ENCODE measurements around the gene TAOK3. TPM values are rescaled to one million over a fixed set of nuclear protein-coding genes. Genes with fewer than 3 reads are reported as not detected.

TAOK3 gene
- total and polyA plus RNA-seq, 9 of the 15 experiments (the other 6 are each of a cell fraction or from before 2014, with no cell fraction given), result 24.3 to 83.5 (median 47.1) TPM

DNA sequence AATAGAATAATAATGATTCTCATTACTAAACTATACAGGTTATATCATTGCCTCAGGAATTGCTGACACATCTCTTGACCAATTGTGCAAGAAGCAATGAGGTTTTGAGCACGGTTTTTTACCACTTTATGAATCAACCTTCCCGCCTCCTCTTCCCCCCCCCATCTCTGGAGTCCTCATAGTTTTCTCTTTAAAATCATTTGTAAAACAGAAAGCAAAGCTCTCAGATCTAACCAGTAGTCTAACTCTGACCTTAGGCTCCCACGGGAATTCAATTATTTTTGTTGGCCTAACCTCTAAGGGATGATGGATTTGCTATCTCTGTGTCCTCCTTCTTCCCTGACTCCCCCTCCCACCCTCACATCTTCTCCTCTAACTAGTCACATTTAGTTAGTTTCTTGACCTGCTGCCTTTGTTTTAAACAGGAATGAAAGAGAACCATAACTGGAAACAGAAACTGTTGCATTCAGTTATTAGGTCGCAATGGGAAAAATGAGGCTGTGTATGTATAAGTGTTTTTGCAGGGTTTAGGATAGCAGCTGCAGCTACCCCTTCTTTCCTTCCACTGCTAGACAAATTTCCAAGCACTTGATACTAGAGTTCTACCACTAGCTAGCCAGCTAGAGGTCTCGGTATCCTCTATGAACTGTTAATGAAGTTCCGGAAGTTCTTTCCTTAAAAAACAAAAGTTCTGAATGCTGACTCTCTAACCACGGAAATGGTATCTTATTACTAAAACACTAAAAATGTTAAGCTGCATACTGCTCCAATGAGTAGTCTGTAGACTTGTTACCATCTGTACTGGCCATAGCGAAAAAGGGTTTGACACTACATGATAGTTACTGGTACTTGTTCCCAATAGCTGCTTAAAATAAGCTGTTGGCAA is 65.4 kb downstream of the TAOK3 start:
- Histone ChIP-seq H3K4me3 (no peak overlapping the region), H3K36me3 (ENCODE audit: control insufficient read depth, insufficient read depth, low read length) (no peaks in the 10 kb centered on the region), H4K20me1 (replicated peaks; ENCODE audit: control insufficient read depth, insufficient read depth, low read length) (no peaks in the 10 kb centered on the region), H3K9ac (ENCODE audit: insufficient read depth in 1 of 2, low read depth in 2 of 2, low read length in 2 of 2) (no peak overlapping the region), H3K27ac (ENCODE audit: extremely low read depth, low read depth, low read length) (peak overlapping the region; percentile 51; the same call in 1 of the 3 replicates), H3K4me1 (replicated peaks in 1 of 2; ENCODE audit: control insufficient read depth in 2 of 2, insufficient read depth in 2 of 2, low read length in 2 of 2) (peaks cover 3 to 6% of the 10 kb centered on the region in 2 experiments; a peak in 4 of 5 replicates), H3K27me3 (ENCODE audit: control insufficient read depth in 2 of 2, insufficient read depth in 2 of 2, low read length in 2 of 2) (no peaks in the 10 kb centered on the region), H2AFZ (ENCODE audit: low read depth, low read length) (no peak overlapping the region), H3K9me1 (ENCODE audit: control insufficient read depth, insufficient read depth, low read length) (no peaks in the 10 kb centered on the region), H3K79me2 (ENCODE audit: control insufficient read depth, insufficient read depth, low read length) (peaks cover 20% of the 10 kb centered on the region), H3K4me2 (ENCODE audit: insufficient read depth, low read length) (no peak overlapping the region), H3K9me3 (replicated peaks; ENCODE audit: control insufficient read depth, insufficient read depth, low read depth, low read length) (no peaks in the 10 kb centered on the region)
- WGBS (ENCODE audit: insufficient coverage, low coverage, missing lambda C conversion rate), result 67% methylated on average over 7 of the region's 8 CpGs
- FAIRE-seq (no peak), DNase-seq (ENCODE audit: extremely low read depth in 1 of 4, low spot score in 3 of 4) (peak in 1 of 4 experiments; percentile 9), ATAC-seq (peak; percentile 31; the same call in 2 of the 3 replicates)
- BruUV-seq (replicated peaks), result no TSS peak
- ChIA-PET CTCF (ENCODE audit: low intra/inter-chr PET ratio) (no interaction called here), POLR2A (interaction anchor here (0.6 to 1.3 kb wide), 3 partner anchors 15 to 700 kb away, joined by 3 to 4 read pairs (median 3); no protein-coding TSS in a partner anchor)
- intact Hi-C loops (cut with micrococcal nuclease), result no loop called here
- in situ Hi-C loops (cut with MboI), result no loop called here
- no peak for TF ChIP-seq SIN3A (IDR thresholded peaks at IDR 0.05; ENCODE audit: borderline replicate concordance in 2 of 2, control insufficient read depth in 1 of 2, low read depth in 2 of 2, low read length in 2 of 2)
- TF ChIP-seq ZFP91 (CRISPR knock-in tag; IDR thresholded peaks at IDR 0.05), result no peak
- TF ChIP-seq, protein P1, sequence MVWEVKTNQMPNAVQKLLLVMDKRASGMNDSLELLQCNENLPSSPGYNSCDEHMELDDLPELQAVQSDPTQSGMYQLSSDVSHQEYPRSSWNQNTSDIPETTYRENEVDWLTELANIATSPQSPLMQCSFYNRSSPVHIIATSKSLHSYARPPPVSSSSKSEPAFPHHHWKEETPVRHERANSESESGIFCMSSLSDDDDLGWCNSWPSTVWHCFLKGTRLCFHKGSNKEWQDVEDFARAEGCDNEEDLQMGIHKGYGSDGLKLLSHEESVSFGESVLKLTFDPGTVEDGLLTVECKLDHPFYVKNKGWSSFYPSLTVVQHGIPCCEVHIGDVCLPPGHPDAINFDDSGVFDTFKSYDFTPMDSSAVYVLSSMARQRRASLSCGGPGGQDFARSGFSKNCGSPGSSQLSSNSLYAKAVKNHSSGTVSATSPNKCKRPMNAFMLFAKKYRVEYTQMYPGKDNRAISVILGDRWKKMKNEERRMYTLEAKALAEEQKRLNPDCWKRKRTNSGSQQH (CRISPR knock-in tag; IDR thresholded peaks at IDR 0.05), result no peak
- TF ChIP-seq, protein P2, sequence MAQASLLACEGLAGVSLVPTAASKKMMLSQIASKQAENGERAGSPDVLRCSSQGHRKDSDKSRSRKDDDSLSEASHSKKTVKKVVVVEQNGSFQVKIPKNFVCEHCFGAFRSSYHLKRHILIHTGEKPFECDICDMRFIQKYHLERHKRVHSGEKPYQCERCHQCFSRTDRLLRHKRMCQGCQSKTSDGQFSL (CRISPR knock-in tag; IDR thresholded peaks at IDR 0.05), result peak; percentile 47; the same call in 1 of the 2 replicates
- TF ChIP-seq, protein P2 (tag; IDR thresholded peaks at IDR 0.05), result no peak
- TF ChIP-seq MAFG (tag; conservative IDR thresholded peaks at IDR 0.05), result peak; percentile 71
- TF ChIP-seq HMBOX1 (IDR thresholded peaks at IDR 0.05), result peak; percentile 83
- TF ChIP-seq, protein P3, sequence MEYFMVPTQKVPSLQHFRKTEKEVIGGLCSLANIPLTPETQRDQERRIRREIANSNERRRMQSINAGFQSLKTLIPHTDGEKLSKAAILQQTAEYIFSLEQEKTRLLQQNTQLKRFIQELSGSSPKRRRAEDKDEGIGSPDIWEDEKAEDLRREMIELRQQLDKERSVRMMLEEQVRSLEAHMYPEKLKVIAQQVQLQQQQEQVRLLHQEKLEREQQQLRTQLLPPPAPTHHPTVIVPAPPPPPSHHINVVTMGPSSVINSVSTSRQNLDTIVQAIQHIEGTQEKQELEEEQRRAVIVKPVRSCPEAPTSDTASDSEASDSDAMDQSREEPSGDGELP (CRISPR knock-in tag; IDR thresholded peaks at IDR 0.05; ENCODE audit: borderline replicate concordance), result no peak
- TF ChIP-seq ZNF316 (IDR thresholded peaks at IDR 0.05), result peak; percentile 80
- peak; percentile 33; the same call in 1 of the 2 replicates for TF ChIP-seq MAFF (IDR thresholded peaks at IDR 0.05; ENCODE audit: low read length)
- no peak for TF ChIP-seq RFX7 (CRISPR knock-in tag; IDR thresholded peaks at IDR 0.05)
- TF ChIP-seq ZBTB34 (CRISPR knock-in tag; IDR thresholded peaks at IDR 0.05), result no peak

All from K562 (cell line).